Coronary artery (tissue), 2 donors: ENCODE results near the gene MAPRE2.

Experiments
- DNase-seq: peaks from one replicate; pipeline ENCODE4 v3.0.0-alpha.2; 2017; ENCODE audit warnings: low spot score
- H3K27ac ChIP-seq, 2 donors: fragments of 200-600 bp; sonication (generic); one replicate each; pipeline ENCODE4 v1.5.1; 2016 to 2019
- H3K4me3 ChIP-seq: fragments of 200-600 bp; sonication (generic); 2 replicates; pipeline ENCODE4 v1.5.1; 2016; ENCODE audit warnings: mild to moderate bottlenecking, moderate library complexity
- CTCF ChIP-seq: fragments of 200-600 bp; sonication (generic); IDR thresholded peaks from one replicate; pipeline ENCODE4 v1.5.1; 2019; ENCODE audit warnings: antibody characterized with exemption

The MAPRE2 gene

GRCh38 chr18:35040988-35041814, at the start of gene MAPRE2:
Gene MAPRE2, plus strand, starts transcription at chr18:35041413. Its CDS starts 127 bp downstream, at chr18:35041540.
- H3K27ac ChIP-seq, result peak within 1 kb of the TSS; percentile 72 to 86
- DNase-seq, result peak; percentile 99
- H3K4me3 ChIP-seq, result peak within 1 kb of the TSS; percentile 81
- TF ChIP-seq CTCF, result no peak

- H3K4me3 ChIP-seq, result no peak overlapping the region
- peak overlapping the region in 1 of 2 donors; percentile 44 for H3K27ac ChIP-seq
- TF ChIP-seq CTCF, result no peak
- no peak for DNase-seq
Measured at GRCh38 chr18:34991561-34991960, 49.7 kb upstream of the MAPRE2 start.

- Histone ChIP-seq H3K4me3 (no peak overlapping the region), H3K27ac (no peak overlapping the region)
- no peak for DNase-seq
- TF ChIP-seq CTCF, result no peak
Measured at GRCh38 chr18:34993289-34993688, 47.9 kb upstream of the MAPRE2 start.

GRCh38 chr18:34995746-34996145, 45.5 kb upstream of the MAPRE2 start:
- no peak for TF ChIP-seq CTCF
- DNase-seq, result no peak
- H3K4me3 ChIP-seq, result no peak overlapping the region
- no peak overlapping the region for H3K27ac ChIP-seq

- peak overlapping the region in 1 of 2 donors; percentile 15 for H3K27ac ChIP-seq
- TF ChIP-seq CTCF, result no peak
- no peak for DNase-seq
- no peak overlapping the region for H3K4me3 ChIP-seq
Measured at GRCh38 chr18:34998661-34999060, 42.6 kb upstream of the MAPRE2 start.

- H3K27ac ChIP-seq, result peak overlapping the region; percentile 33 to 49
- TF ChIP-seq CTCF, result no peak
- no peak for DNase-seq
- H3K4me3 ChIP-seq, result no peak overlapping the region
Measured at GRCh38 chr18:34999756-35000289, 41.4 kb upstream of the MAPRE2 start.

- no peak for DNase-seq
- Histone ChIP-seq H3K27ac (peak overlapping the region in 1 of 2 donors; percentile 33), H3K4me3 (no peak overlapping the region)
- TF ChIP-seq CTCF, result no peak
Measured at GRCh38 chr18:35000457-35000856, 40.8 kb upstream of the MAPRE2 start.
